Kidney epithelial cell (primary cell): ENCODE measurements around the gene AP1B1. TPM values are rescaled to one million over a fixed set of nuclear protein-coding genes. Genes with fewer than 3 reads are reported as not detected.

Source experiments
- DNase-seq: peaks from one replicate; pipeline ENCODE4 v3.0.0-alpha.2; 2010; ENCODE audit warnings: low read depth
- H3K27me3 ChIP-seq: 2 replicates; pipeline ENCODE4 v1.6.0; 2011; ENCODE audit warnings: low read length; ENCODE audit not compliant: control insufficient read depth, insufficient read depth
- H3K36me3 ChIP-seq: 2 replicates; pipeline ENCODE4 v1.5.1; 2011; ENCODE audit warnings: low read length; ENCODE audit not compliant: control insufficient read depth, insufficient read depth
- H3K4me3 ChIP-seq: 2 replicates; pipeline ENCODE4 v1.5.1; 2011; ENCODE audit warnings: low read depth, mild to moderate bottlenecking, control low read depth, low read length
- CTCF ChIP-seq: IDR thresholded peaks from 2 replicates; pipeline ENCODE4 v1.5.1; 2011; ENCODE audit warnings: mild to moderate bottlenecking, moderate library complexity, low read length, control low read depth, inconsistent platforms; ENCODE audit not compliant: insufficient read depth, poor library complexity, severe bottlenecking
- total RNA-seq: library from RNA; depleted of rRNA; stranded (reverse); fragments of >200 nt; gene quantifications from 2 replicates; pipeline ENCODE4 v1.2.3, GENCODE V29; 2015

AP1B1 gene
- total RNA-seq, 1 donor from 2014 or later: 65.2 TPM

- no peak overlapping the region for H3K4me3 ChIP-seq
- H3K27me3 ChIP-seq: peaks cover 2% of the 10 kb centered on the region
- H3K36me3 ChIP-seq: no peaks in the 10 kb centered on the region
Measured at GRCh38 chr22:29390270-29390669, 1.9 kb upstream of the AP1B1 start.

GRCh38 chr22:29388759-29389090 lies 355 bp upstream of the AP1B1 start:
- H3K4me3 ChIP-seq: peak overlapping the region; percentile 98
- TF ChIP-seq CTCF: no peak
- no peaks in the 10 kb centered on the region for H3K27me3 ChIP-seq
- H3K36me3 ChIP-seq: no peaks in the 10 kb centered on the region
- DNase-seq: no peak

More at GRCh38 chr22:29390270-29390669, 1.9 kb upstream of the AP1B1 start:
- DNase-seq: no peak
- no peak for TF ChIP-seq CTCF

GRCh38 chr22:29386708-29387107 lies 1.7 kb downstream of the AP1B1 start:
- H3K27me3 ChIP-seq: no peaks in the 10 kb centered on the region
- H3K36me3 ChIP-seq: no peaks in the 10 kb centered on the region
- TF ChIP-seq CTCF: no peak
- no peak overlapping the region for H3K4me3 ChIP-seq
- DNase-seq: no peak

DNA sequence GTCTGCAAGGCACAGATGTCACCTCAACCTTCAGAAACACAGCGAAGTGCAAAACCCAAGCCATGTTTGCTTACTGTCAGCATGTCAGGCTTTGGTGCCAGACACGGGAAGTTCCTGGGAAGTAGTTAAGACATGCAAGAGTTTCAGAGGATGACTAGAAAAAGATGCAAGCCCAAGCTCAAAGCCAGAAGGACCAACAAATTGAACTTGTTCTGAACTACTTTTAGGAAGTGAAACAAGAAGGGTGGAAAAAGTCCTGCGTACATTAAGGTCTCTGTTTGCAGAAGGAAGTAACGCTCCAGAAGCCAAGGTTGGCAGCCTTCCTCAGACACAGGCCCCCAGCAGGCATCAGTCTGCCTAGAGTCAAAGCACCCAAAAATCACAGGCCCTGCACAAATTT lies 2.6 kb downstream of the AP1B1 start:
- Histone ChIP-seq H3K27me3 (no peaks in the 10 kb centered on the region), H3K4me3 (no peak overlapping the region), H3K36me3 (no peaks in the 10 kb centered on the region)
- DNase-seq: no peak
- no peak for TF ChIP-seq CTCF

DNA sequence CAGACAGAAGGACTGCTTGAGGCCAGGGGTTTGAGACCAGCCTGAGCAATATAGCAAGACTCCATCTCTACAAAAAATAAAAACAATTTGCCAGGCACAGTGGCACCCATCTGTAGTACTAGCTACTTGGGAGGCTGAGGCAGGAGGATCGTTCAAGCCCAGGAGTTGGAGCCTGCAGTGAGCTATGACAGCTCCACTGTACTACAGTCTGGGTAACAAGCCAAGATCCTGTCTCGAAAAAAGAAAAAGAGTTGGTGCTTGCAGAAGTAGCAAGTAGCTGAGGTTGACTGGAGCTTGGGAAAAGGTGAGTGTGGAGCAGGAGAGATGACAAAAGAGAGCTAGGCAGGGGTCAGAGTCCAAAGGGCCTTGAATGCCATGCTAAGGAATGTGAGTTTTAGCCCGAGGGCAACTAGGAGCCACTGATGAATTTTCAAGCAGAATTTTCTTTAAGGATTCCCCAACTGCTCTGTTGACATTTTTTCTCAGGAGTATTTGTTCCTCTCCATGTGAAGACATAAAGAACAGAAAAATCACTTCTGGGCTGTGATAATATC lies 3.1 kb downstream of the AP1B1 start:
- DNase-seq: no peak
- no peak for TF ChIP-seq CTCF

DNA sequence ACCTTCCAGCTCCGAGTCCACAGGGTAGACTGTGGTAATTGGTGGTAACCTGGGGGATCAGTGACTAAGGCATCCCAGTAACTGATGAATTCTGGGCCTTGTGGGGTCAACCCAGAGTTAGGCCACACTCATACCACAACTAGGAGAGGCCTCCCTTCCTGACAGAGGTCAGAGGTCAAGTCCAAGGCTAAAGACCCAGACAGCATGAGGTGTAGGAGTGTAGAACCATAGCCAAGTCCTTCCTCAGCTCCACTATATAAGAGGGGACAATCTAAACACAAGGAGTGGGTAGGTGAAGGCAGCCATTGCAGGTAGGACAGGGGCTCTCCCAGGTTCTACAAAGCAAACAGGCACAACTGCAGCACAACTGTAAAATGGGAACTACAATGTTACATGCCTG lies 4.6 kb downstream of the AP1B1 start:
- Histone ChIP-seq H3K27me3 (no peaks in the 10 kb centered on the region), H3K36me3 (no peaks in the 10 kb centered on the region), H3K4me3 (no peak overlapping the region)
- no peak for TF ChIP-seq CTCF
- no peak for DNase-seq

More for the DNA sequence above, 3.1 kb downstream of the AP1B1 start:
- no peak overlapping the region for H3K4me3 ChIP-seq
- H3K36me3 ChIP-seq: no peaks in the 10 kb centered on the region
- no peaks in the 10 kb centered on the region for H3K27me3 ChIP-seq
